ENCODE measurements around the gene FOXN3.
"Not testable (repeated sequence)": the region's sequence is repeated elsewhere in the genome, so short reads cannot be mapped to it uniquely, and the experiment has no call there.

Gene FOXN3

GRCh38 chr14:89267163-89267562 is 149.9 kb downstream of the FOXN3 start:
- no peak for FAIRE-seq

DNA sequence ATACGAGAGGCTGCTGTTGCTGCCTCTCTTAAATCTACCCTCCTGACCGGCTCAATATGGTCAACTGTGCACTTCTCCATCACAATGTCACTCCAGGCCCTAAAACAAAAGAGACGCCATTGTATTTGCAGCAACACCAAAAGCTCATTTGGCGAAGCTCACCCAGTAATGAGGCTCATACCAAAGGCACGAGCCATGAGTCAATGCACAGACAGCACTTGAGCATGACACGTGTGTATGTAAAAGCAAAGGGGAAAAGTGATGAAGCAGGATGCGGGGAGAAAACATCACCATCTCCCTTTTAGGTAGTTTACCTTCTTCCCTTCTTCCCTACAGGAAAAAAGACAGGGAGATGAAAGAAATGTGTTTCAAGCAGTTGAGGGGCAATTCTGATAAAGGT is 150.3 kb downstream of the FOXN3 start:
- no peak for FAIRE-seq

DNA sequence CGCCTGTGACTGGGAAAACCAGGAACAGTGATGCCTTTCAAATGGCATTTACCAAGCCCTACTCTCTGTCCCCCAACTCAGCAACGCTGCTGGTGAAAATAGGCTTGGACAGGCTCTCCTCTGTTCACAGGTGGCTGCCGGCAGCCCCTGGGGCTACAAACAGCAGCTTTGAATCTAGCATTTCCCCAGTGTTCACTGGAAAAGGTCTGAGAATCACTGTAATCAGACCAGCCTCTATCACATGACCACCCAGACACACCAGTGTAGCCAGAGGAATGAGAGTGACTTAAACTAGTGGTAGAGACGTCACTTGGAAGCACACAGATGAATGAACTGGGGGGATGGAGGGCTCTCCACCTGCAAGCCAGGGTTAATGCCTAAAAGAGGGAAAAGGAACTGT is 151.8 kb downstream of the FOXN3 start:
- no peak for FAIRE-seq

DNA sequence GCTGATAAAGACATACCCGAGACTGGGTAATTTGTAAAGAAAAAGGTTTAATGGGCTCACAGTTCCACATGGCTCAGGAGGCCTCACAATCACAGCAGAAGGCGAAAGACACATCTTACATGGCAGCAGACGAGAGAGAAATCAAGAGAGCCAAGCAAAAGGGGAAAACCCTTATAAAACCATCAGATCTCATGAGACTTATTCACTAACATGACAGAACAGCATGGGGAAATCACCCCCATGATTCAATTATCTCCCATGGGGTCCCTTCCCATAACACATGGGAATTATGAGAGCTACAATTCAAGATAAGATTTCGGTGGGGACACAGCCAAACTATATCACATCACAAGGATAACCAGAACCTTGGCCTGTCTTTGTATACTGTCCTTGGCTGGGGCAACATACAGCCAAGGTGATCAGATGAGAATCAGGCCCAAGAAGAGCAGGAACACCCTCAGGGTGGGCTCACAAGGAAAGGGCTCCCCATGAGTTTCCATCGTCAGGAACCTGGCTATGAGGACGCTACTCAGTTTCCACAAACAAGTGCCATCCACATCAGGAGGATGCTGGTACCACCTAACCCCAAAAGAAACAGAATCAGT is 152.7 kb downstream of the FOXN3 start:
- no peak for FAIRE-seq

DNA sequence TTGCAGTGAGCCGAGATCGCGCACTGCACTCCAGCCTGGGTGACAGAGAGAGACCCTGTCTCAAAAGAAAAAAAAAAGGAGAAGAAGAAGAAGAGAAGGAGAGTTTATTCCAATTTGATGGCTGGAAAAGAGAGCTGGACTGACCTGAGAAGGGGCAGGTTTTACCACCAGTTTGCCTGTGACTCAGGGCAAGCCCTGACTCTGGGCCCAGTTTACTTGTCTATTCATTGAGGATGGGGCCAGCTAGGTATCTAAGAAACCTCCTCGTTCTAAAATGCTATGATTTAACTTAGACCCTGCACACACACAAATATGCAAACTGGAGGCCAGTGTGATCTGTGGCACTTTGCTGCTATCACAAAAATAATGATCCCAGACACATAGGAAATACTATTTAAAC is 155.0 kb downstream of the FOXN3 start:
- no peak for FAIRE-seq

GRCh38 chr14:89260898-89261297 is 156.1 kb downstream of the FOXN3 start:
- FAIRE-seq, result no peak

GRCh38 chr14:89259951-89260609 is 157.0 kb downstream of the FOXN3 start:
- no peak for FAIRE-seq

GRCh38 chr14:89258728-89259273 is 158.2 kb downstream of the FOXN3 start:
- FAIRE-seq, result no peak

- FAIRE-seq, result no peak
These were observed 160.1 kb downstream of the FOXN3 start for GRCh38 chr14:89256951-89257350.

- no peak for FAIRE-seq
These were observed 160.8 kb downstream of the FOXN3 start for GRCh38 chr14:89256283-89256682.

DNA sequence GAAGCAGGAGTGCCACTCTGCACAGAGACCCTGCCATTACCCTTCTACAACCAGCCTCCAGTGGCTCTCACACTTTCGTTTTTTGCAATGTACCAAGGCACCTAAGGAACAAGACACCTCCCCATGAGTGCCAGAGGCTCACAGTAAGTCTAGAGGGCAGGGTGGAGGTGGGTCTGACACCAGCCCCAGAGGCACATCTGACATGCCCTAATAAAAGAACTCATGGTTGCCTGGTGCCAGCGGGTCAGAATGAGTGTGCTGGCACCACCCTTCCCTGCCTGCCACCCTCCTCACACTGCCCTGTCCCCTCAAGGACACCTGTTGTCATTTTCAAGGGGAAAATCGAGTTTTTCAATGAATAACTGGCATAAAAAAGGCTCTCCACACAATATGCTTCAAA is 161.2 kb downstream of the FOXN3 start:
- no peak for FAIRE-seq

DNA sequence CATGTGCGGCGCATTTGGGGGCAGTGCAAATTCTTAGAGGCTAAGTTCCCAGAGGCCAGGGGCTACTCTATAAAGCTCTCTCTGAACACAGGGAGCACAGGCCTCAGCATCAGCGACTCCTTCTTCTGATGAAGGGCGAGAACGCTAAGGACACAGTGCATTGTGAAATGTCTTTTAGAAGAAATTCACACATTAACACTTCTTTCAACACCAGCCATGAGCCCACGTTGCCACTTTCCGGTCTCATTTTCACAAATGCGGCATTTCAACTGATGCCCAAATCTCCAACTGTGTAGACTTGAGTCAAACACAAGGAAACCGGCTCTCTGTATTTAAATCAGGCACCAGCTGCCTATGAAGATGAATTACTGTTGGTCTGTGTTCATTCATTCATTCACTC is 162.0 kb downstream of the FOXN3 start:
- FAIRE-seq, result no peak

DNA sequence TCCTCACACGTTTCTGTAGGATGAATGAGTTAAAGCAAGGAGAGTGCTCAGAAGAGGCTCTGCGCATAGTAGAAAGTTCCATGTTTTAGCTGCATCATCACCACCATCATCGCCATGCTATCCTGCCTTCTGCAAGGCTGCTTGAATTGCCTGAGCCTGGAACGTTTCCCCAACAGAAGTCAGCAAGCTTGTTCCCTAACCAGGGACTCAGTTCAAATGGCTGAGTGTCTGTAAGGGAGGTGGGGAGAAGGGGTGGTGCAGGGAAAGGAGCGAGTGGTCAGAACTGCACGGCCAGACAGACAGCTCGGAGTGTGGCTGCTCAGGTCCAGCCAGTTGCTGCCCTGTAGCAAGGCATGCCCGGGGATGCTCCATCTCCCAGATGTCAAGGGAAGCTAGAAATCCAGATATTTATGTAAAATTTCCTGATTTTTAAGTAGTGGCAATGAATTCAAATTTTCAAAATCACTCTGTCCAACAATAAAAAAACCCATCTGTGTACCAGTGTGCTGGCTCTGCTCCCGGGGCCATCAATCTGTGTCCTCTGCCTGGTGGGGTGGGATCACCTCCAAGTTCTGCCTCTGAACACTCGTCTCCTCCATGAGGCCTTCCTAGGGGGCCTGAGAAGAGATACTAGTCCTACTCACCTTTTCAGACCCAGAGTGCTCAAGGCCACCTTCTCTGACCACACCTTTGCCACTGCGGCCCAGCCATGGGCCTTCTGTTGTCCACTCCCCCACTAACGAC is 162.7 kb downstream of the FOXN3 start:
- FAIRE-seq, result no peak

GRCh38 chr14:89252887-89253532 is 164.0 kb downstream of the FOXN3 start:
- no peak for FAIRE-seq

DNA sequence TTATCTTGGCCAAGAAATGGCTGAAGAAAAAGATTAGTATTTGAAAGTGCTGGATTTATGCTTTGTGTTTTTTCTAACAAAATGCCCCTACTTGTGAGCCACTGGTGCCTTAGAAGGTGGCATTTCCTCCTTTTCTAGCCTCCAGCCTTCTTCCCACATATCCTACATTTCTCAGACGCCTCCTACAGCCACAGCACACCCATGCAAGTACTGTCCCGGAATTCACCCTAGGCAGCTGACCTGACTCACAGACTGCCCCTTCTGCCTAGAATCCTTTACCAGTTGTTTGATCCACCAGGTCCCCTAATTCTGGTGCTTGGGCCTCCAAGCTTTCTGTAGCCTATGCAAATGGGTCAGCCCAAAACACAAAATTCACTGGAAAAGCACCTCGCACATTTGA is 166.0 kb downstream of the FOXN3 start:
- no peak for FAIRE-seq

GRCh38 chr14:89250655-89250975 is 166.4 kb downstream of the FOXN3 start:
- FAIRE-seq, result not testable (repeated sequence)

DNA sequence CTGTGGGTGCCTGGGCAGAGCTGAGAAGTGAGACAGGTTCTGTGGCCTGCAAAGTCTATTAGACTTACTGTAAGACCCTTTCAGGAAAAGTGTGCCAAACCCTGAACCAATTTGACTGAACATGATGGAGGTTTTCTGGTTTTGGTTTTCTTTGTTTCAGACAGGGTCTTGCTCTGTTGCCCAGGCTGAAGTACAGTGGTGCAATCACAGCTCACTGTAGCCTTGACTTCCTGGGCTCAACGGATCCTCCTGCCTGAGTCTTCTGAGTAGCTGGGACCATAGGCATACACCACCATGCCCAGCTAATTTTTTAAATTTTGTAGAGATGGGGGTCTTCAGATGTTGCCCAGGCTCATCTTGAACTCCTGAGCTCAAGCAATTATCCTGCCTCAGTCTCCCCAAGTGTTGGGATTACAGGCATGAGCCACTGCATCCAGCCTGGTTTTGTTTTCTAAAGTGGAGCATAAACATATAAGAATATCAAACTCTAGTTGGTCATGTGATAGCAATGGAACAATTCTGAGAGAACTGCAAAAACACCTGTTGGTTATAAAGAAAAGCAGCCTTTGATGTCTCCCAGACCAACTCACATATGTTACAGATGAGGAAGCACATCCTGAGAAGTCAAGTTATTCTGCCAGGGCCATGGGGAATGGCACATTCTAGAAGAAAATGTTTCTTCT is 166.9 kb downstream of the FOXN3 start:
- no peak for FAIRE-seq

GRCh38 chr14:89249065-89249695 is 167.9 kb downstream of the FOXN3 start:
- no peak for FAIRE-seq

DNA sequence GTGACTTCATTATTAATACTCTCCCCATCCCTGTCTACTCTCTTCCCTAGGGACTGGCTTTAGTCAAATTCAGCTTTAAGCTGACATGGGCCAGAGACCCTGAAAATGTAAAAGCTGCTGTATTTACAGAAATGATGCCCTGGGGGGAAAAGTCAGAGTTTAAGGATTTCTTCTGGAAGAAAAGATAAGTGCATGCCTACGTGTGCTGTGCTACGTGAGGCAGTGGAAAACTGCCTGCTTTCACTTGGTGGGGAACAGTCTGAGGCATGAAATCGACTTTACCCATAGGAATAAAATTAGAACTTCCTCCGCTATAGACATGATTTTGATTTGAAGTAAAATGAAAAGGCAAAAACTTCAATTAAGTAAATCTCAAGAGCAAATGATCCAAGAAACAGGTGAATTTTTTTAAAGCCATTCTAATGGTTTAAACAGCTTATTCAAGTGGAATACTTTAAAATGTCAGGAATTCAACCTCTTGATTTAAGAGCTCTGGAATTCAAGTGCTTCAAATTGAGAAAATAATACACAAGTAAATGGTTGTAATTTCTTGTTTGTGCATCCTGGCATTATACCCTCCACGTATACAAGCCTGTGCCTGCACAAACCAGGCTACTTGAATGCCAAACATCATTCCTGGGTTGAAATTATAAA is 168.5 kb downstream of the FOXN3 start:
- FAIRE-seq, result no peak

- no peak for FAIRE-seq
These were observed 169.4 kb downstream of the FOXN3 start for GRCh38 chr14:89247457-89248122.

- no peak for FAIRE-seq
These were observed 170.7 kb downstream of the FOXN3 start for GRCh38 chr14:89246290-89246689.

Data from endometrium (tissue), 2 donors.